ENCODE measurements around the gene HHIPL1. TPM values are rescaled to one million over a fixed set of nuclear protein-coding genes. Genes with fewer than 3 reads are reported as not detected.

HHIPL1 gene
- total and polyA plus RNA-seq, 4 donors = 0.31 to 4.0 (median 1.1) TPM

GRCh38 chr14:99599393-99599792 is 45.5 kb upstream of the HHIPL1 start:
- no peak overlapping the region for H3K4me3 ChIP-seq
- TF ChIP-seq CTCF (IDR thresholded peaks at IDR 0.05; ENCODE audit: control extremely low read depth, extremely low read depth) = no peak
- peaks cover 0 to 10% (median 7%) of the 10 kb centered on the region in 3 donors for H3K27me3 ChIP-seq (ENCODE audit: control insufficient read depth in 3 of 3, insufficient read depth in 3 of 3, low read length in 2 of 3)
- DNase-seq = no peak
- no peaks in the 10 kb centered on the region for H3K9me3 ChIP-seq (ENCODE audit: control insufficient read depth in 4 of 4, insufficient read depth in 3 of 4, low read length in 3 of 4)
- H3K4me1 ChIP-seq (ENCODE audit: control insufficient read depth in 5 of 5, insufficient read depth in 5 of 5, low read length in 5 of 5) = peaks cover 8 to 51% (median 25%) of the 10 kb centered on the region in 5 donors
- no peak overlapping the region for H3K27ac ChIP-seq (ENCODE audit: low read depth in 1 of 2, low read length in 1 of 2)
- ATAC-seq (ENCODE audit: insufficient read depth, low FRiP score) = no peak
- 72 to 80% methylated on average over 6 of the region's 6 CpGs for WGBS, 2 donors
- H3K36me3 ChIP-seq (ENCODE audit: control insufficient read depth in 4 of 4, insufficient read depth in 4 of 4, low read length in 4 of 4) = no peaks in the 10 kb centered on the region
- H3K9ac ChIP-seq (ENCODE audit: insufficient read depth in 1 of 2, low read length in 2 of 2) = no peak overlapping the region

GRCh38 chr14:99600232-99600888 is 44.6 kb upstream of the HHIPL1 start:
- TF ChIP-seq CTCF (IDR thresholded peaks at IDR 0.05; ENCODE audit: control extremely low read depth, extremely low read depth) = no peak
- Histone ChIP-seq H3K27ac (ENCODE audit: low read depth in 1 of 2, low read length in 1 of 2) (peak overlapping the region in 1 of 2 donors; percentile 16), H3K36me3 (ENCODE audit: control insufficient read depth in 4 of 4, insufficient read depth in 4 of 4, low read length in 4 of 4) (no peaks in the 10 kb centered on the region), H3K4me3 (no peak overlapping the region), H3K4me1 (ENCODE audit: control insufficient read depth in 5 of 5, insufficient read depth in 5 of 5, low read length in 5 of 5) (peaks cover 8 to 48% (median 26%) of the 10 kb centered on the region in 5 donors), H3K27me3 (ENCODE audit: control insufficient read depth in 3 of 3, insufficient read depth in 3 of 3, low read length in 2 of 3) (peaks cover 0 to 10% (median 7%) of the 10 kb centered on the region in 3 donors), H3K9ac (ENCODE audit: insufficient read depth in 1 of 2, low read length in 2 of 2) (no peak overlapping the region), H3K9me3 (ENCODE audit: control insufficient read depth in 4 of 4, insufficient read depth in 3 of 4, low read length in 3 of 4) (no peaks in the 10 kb centered on the region)
- DNase-seq (no peak), ATAC-seq (ENCODE audit: insufficient read depth, low FRiP score) (no peak)
- WGBS, 2 donors = 75 to 91% methylated on average over 3 of the region's 3 CpGs

- no peak overlapping the region for H3K9ac ChIP-seq (ENCODE audit: insufficient read depth in 1 of 2, low read length in 2 of 2)
These were observed 43.5 kb upstream of the HHIPL1 start for GRCh38 chr14:99601361-99601831.

More at GRCh38 chr14:99601361-99601831, 43.5 kb upstream of the HHIPL1 start:
- Histone ChIP-seq H3K27ac (ENCODE audit: low read depth in 1 of 2, low read length in 1 of 2) (peak overlapping the region; percentile 35 to 74), H3K9me3 (ENCODE audit: control insufficient read depth in 4 of 4, insufficient read depth in 3 of 4, low read length in 3 of 4) (no peaks in the 10 kb centered on the region), H3K36me3 (ENCODE audit: control insufficient read depth in 4 of 4, insufficient read depth in 4 of 4, low read length in 4 of 4) (no peaks in the 10 kb centered on the region), H3K4me3 (no peak overlapping the region), H3K4me1 (ENCODE audit: control insufficient read depth in 5 of 5, insufficient read depth in 5 of 5, low read length in 5 of 5) (peaks cover 9 to 41% (median 30%) of the 10 kb centered on the region in 5 donors), H3K27me3 (ENCODE audit: control insufficient read depth in 3 of 3, insufficient read depth in 3 of 3, low read length in 2 of 3) (peaks cover 0 to 10% (median 7%) of the 10 kb centered on the region in 3 donors)
- ATAC-seq (ENCODE audit: insufficient read depth, low FRiP score) (no peak), DNase-seq (peak; percentile 62 to 75 (median 72))
- WGBS, 2 donors = 53 to 77% methylated on average over 8 of the region's 8 CpGs
- no peak for TF ChIP-seq CTCF (IDR thresholded peaks at IDR 0.05; ENCODE audit: control extremely low read depth, extremely low read depth)
